HUES6 (cell line): ENCODE results near the gene ARL10.

Experiments
- H3K27ac ChIP-seq: 2 replicates; pipeline ENCODE4 v1.7.0; 2013; ENCODE audit warnings: low read depth, mild to moderate bottlenecking, low read length, inconsistent platforms
- H3K27me3 ChIP-seq: 2 replicates; pipeline ENCODE4 v1.6.1; 2013; ENCODE audit warnings: low read length; ENCODE audit not compliant: control insufficient read depth, insufficient read depth
- H3K36me3 ChIP-seq: 2 replicates; pipeline ENCODE4 v1.6.1; 2013; ENCODE audit warnings: low read length; ENCODE audit not compliant: control insufficient read depth, insufficient read depth
- H3K4me1 ChIP-seq: 2 replicates; pipeline ENCODE4 v1.6.1; 2013; ENCODE audit warnings: low read length; ENCODE audit not compliant: control insufficient read depth, insufficient read depth
- H3K4me3 ChIP-seq: 2 replicates; pipeline ENCODE4 v1.5.1; 2013; ENCODE audit warnings: low read depth, low read length
- H3K9ac ChIP-seq: one replicate; pipeline ENCODE4 v1.6.1; 2013; ENCODE audit warnings: mild to moderate bottlenecking, low read length
- H3K9me3 ChIP-seq: 2 replicates; pipeline ENCODE4 v1.6.1; 2013; ENCODE audit warnings: low read depth, low read length; ENCODE audit not compliant: control insufficient read depth, insufficient read depth

ARL10 gene

DNA sequence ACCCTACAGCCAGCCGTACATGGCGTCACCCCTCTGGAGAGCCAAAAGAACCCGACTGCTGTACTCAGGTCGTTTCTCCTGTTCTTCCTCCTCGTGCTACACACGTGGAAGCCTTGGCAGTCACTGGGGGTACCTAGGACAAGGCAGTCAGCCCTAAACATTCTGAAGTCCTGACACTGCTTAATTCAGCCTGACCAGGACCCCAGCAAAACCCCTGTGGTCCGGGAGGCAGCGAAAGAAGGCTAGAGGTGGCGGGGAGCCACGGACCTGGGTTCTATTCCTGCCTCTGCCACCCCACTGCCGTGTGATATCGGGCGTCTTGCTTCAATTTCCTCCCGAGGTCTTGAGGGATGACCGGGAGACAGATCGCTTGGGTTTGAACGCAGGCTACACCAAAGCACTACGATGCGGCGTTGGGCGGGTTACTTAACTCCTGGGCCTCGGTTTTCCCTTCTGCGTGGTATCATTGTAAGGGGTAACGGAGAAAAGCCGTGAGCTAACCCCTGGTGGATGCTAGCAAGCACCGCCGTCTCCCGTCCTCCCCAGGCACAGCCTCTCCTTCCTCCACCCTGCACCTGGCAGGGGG is 429 bp upstream of the ARL10 start:
- Histone ChIP-seq H3K4me3 (peak overlapping the region; percentile 83), H3K27ac (no peak overlapping the region), H3K9me3 (no peaks in the 10 kb centered on the region), H3K9ac (no peak overlapping the region), H3K27me3 (peaks cover 61% of the 10 kb centered on the region), H3K4me1 (peaks cover 5% of the 10 kb centered on the region), H3K36me3 (peaks cover 6% of the 10 kb centered on the region; the same call in 1 of the 2 replicates)

DNA sequence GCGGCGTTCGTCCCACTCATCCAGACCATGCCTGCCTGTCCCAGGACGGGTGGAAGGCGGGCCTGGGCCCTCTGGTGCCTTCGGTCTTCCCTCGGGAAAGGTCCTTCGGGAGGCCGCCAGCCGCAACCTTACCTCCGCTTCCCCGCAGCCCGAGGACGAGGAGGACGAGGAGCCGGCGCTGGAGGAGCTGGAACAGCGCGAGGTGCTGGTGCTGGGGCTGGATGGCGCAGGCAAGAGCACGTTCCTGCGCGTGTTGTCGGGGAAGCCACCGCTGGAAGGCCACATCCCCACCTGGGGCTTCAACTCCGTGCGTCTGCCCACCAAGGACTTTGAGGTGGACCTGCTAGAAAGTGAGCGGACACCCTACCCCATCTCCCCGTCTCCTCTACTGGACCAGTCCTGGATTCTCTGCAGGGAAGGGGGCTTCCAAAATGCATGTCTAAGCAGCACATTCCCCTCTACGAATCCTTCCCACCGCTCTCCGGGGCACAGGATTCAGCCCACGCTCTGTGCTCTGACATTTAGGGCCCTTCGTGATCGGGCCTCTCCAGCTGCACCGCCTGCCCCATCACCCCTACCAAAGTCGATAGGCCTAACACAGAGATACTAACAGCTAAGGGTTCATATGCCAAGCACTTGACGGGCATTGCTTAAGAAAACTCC is 1.1 kb downstream of the ARL10 start:
- H3K4me1 ChIP-seq = peaks cover 5% of the 10 kb centered on the region
- peaks cover 6% of the 10 kb centered on the region; the same call in 1 of the 2 replicates for H3K36me3 ChIP-seq
- H3K27ac ChIP-seq = no peak overlapping the region
- no peaks in the 10 kb centered on the region for H3K9me3 ChIP-seq
- H3K9ac ChIP-seq = peak overlapping the region; percentile 71
- H3K4me3 ChIP-seq = peak overlapping the region; percentile 83
- H3K27me3 ChIP-seq = peaks cover 61% of the 10 kb centered on the region

DNA sequence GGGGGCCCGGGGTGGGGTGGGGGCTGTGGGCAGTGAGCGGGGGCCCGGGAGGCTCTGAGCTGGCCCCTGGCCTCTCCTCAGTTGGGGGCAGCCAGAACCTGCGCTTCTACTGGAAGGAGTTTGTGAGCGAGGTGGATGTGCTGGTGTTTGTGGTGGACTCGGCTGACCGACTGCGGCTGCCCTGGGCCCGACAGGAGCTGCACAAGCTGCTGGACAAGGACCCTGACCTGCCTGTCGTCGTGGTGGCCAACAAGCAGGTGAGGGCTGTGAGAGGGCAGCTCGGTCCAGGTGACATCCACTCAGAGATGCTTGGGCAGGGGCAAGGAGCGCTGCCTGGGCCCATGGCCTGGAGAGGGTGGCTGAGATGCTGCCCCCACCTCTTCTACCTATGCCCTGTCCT is 3.4 kb downstream of the ARL10 start:
- peaks cover 13% of the 10 kb centered on the region; the same call in 1 of the 2 replicates for H3K36me3 ChIP-seq

DNA sequence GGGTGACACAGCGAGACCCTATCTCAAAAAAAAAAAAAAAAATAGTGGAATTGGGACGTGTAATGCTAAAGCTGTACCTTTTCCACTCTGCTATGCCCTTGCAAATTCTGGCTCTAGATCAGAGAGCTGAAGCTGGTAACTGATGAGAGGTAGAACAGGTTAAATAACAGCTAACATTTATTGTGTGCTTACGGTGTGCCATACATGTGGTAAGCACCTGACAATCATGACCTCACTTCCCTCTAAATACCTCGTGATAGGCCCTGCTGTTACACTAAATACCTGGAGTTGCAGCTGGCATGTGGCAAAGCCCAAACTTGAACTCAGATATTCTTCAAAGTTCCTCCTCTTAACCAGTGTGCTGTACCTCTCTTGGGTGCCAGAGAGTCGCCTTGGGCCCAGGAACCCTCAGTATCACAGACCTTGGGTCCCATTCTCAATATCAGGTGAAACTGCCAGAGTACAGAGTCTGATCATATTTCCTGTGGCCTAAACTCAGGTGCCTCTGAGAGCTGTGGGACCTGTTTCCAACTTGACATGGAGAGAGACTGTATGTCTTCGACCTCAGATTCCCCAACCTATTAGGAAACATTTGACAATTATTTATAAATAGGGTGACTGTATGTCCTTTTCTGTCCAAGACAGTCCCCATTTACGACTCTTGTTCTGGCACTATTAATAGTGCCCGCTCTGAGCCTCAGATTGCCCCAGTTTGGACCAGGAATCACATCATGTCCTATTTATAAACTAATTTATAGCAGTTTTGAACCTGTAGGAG is 4.8 kb downstream of the ARL10 start:
- Histone ChIP-seq H3K9me3 (no peaks in the 10 kb centered on the region), H3K4me1 (peaks cover 5% of the 10 kb centered on the region), H3K27me3 (peaks cover 28% of the 10 kb centered on the region), H3K9ac (no peak overlapping the region), H3K27ac (no peak overlapping the region), H3K36me3 (peaks cover 13% of the 10 kb centered on the region; the same call in 1 of the 2 replicates), H3K4me3 (no peak overlapping the region)

More for the DNA sequence above, 3.4 kb downstream of the ARL10 start:
- Histone ChIP-seq H3K4me1 (peaks cover 5% of the 10 kb centered on the region), H3K9ac (no peak overlapping the region), H3K4me3 (no peak overlapping the region), H3K9me3 (no peaks in the 10 kb centered on the region), H3K27ac (no peak overlapping the region), H3K27me3 (peaks cover 42% of the 10 kb centered on the region)

DNA sequence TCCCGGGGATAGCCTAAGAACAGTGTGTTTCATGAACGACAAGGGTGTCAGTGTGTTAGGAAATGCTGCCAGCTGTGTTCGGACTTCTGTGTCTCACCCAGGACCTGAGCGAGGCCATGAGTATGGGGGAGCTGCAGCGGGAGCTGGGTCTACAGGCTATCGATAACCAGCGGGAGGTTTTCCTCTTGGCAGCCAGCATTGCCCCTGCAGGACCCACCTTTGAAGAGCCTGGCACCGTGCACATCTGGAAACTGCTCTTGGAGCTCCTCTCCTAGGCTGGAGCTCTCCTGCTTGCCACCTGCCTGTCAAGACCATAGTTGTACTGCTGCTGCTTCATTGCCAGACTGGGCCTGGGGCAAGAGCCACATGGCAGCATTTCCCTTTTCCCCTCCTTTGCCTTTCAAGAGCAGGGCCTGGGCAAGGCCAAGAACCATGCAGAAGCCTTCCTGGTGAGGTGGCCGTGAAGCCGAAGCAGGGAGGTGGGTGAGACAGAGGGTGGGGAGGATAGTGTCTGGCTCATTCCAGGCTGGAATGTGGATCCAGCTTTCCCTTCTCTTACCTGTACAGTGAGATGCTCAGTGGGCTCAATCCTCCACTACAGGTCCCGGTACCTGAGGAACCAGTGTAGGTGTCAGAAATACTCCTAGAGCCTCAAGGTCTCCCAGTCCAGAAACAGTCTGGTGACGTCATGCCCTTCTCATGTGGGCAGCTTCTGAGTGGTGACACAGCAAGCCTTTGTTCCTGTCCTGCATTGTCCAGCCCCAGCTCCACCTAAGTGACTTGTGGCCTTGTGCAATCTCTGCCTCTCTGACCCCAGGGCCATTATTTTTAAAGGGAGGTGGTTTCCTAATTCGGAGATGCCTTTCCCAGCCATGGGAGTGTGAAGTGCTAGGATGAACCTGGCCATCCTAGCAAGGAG is 6.6 kb downstream of the ARL10 start:
- Histone ChIP-seq H3K4me3 (no peak overlapping the region), H3K27me3 (peaks cover 10% of the 10 kb centered on the region), H3K9me3 (no peaks in the 10 kb centered on the region), H3K9ac (no peak overlapping the region), H3K36me3 (peaks cover 13% of the 10 kb centered on the region; the same call in 1 of the 2 replicates), H3K27ac (no peak overlapping the region), H3K4me1 (no peaks in the 10 kb centered on the region)

DNA sequence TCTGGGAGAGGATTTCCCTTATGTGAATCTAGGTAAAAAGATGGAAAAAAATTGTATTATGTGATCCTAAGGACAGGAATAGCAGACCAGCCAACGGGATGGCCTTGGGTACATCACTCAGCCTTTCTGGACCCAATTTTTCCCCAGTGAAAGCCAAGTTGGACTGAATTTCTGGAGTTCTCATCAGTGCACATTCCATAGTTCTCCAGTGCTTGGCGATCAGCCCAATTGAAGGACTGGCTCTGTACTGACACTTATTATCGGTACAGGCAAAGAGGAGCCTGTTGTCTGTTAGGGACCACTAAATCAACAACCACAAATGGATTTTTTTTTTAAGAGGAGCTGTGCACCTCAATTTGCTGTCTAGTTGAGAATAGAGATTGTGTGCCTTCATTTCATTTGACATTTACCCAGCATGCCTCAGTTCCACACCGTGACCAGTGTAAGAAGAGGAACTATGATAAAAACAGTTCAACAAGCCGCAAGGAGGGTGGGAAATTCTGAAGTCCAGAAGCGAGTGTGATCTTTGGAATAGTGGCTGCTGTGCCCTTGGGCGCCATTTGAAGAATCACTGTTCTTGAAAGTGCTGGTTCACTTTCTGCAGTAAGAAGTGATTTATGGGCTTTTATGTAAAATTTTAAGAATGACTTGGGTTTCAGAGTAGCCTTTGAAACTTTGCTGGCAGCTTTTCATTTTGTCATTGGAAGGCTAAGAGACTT is 8.0 kb downstream of the ARL10 start:
- no peaks in the 10 kb centered on the region for H3K27me3 ChIP-seq
- no peak overlapping the region for H3K4me3 ChIP-seq
- H3K9ac ChIP-seq = no peak overlapping the region
- H3K36me3 ChIP-seq = peaks cover 10% of the 10 kb centered on the region; the same call in 1 of the 2 replicates
- no peaks in the 10 kb centered on the region for H3K9me3 ChIP-seq
- no peak overlapping the region for H3K27ac ChIP-seq
- no peaks in the 10 kb centered on the region for H3K4me1 ChIP-seq

DNA sequence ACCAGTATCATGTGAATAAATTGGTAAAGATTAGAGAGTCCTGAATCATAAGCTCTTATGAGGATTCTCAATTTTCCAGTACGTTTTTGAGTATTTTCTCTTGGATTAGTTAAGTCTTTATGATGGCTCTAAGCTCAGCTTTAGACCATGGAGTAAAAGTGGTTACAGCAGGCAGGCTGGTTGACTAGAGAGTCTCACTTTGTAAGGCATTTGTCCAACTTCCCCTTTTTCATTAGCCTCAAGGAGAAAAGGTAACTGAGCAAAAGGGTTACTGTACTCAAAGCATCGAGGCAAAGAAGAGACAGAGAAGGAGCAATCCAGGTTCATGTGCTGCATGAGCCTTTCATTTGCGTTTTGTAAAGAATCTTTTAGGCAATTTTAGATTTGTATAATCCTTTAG is 14.6 kb downstream of the ARL10 start:
- Histone ChIP-seq H3K27ac (no peak overlapping the region), H3K27me3 (no peaks in the 10 kb centered on the region), H3K4me3 (no peak overlapping the region), H3K36me3 (peaks cover 54% of the 10 kb centered on the region), H3K9ac (no peak overlapping the region), H3K4me1 (no peaks in the 10 kb centered on the region), H3K9me3 (no peaks in the 10 kb centered on the region)

DNA sequence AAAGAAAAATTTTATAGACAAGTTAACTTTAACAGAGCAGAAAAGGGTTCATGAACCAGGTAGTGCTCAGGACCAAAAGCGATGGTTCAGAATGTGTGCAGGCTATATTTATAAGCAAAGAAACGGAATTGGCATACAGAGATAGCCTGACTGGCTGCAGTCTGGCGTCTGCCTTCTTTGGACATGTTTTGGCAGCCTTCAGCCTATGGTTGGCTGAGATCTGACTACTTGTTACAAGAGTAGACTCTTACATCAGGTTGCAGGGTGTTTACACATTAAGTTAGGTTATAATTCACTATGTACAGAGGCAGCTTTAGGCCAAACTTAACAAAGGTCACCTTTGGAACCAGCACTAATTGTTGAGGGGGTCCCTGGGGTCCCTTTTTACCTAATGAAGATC is 16.1 kb downstream of the ARL10 start:
- no peak overlapping the region for H3K27ac ChIP-seq
- no peaks in the 10 kb centered on the region for H3K27me3 ChIP-seq
- no peak overlapping the region for H3K9ac ChIP-seq
- peaks cover 69% of the 10 kb centered on the region for H3K36me3 ChIP-seq
- H3K9me3 ChIP-seq = no peaks in the 10 kb centered on the region
- no peaks in the 10 kb centered on the region for H3K4me1 ChIP-seq
- H3K4me3 ChIP-seq = no peak overlapping the region

DNA sequence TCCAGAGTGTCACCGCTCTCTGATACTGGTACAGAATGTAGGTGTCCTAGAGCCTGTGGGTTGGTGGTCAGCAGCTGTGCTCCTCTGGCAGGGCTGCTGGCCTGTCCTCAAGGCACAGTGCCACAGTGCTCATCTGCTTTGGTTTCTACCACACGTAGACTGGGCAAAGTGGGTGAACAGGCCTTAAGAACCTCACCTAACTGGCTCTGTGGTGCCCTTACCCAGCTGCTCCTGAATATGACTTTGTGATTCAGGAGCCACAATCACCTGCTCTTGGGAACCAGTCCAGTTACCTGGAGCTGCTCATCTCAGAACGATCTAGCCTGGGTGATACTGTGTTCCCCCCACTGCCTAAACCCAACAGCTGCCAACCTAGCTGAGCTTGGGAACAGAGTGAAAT is 16.7 kb downstream of the ARL10 start:
- H3K4me1 ChIP-seq = peaks cover under 1% of the 10 kb centered on the region; the same call in 1 of the 2 replicates
- no peaks in the 10 kb centered on the region for H3K9me3 ChIP-seq
- H3K9ac ChIP-seq = no peak overlapping the region
- no peaks in the 10 kb centered on the region for H3K27me3 ChIP-seq
- H3K36me3 ChIP-seq = peaks cover 74% of the 10 kb centered on the region
- no peak overlapping the region for H3K27ac ChIP-seq
- no peak overlapping the region for H3K4me3 ChIP-seq

DNA sequence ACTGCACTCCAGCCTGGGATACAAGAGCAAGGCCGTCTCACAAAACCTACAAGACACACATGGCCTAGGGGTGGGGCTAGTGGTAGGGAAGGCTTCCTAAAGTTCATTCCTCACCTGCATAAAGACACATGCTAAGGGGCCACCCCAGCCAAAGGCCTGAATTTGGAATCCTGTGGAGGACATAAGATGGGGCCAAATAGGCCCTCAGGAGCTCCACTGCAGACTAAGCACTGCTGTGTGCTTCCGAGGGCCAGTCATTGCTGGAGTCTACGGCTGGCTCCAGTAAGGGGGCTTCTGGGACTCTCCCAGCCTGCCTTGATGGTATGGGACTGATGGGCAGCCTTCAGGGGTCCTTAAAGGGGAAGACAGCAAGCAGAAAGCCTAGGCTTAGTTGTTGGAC is 17.4 kb downstream of the ARL10 start:
- no peak overlapping the region for H3K27ac ChIP-seq
- H3K27me3 ChIP-seq = no peaks in the 10 kb centered on the region
- H3K36me3 ChIP-seq = peaks cover 76% of the 10 kb centered on the region
- H3K4me1 ChIP-seq = peaks cover 5% of the 10 kb centered on the region; the same call in 1 of the 2 replicates
- no peaks in the 10 kb centered on the region for H3K9me3 ChIP-seq
- H3K4me3 ChIP-seq = no peak overlapping the region
- no peak overlapping the region for H3K9ac ChIP-seq
